GM19035 (cell line): ENCODE measurements around the gene IER5L.
A peak's percentile ranks its signal among the peaks of the same experiment; 100 is the strongest.

Source experiments
- ATAC-seq: cut with Tn5 transposase; IDR thresholded peaks from one replicate; pipeline ENCODE4 v1.9.1; 2021; ENCODE audit not compliant: unreplicated experiment

The IER5L gene

DNA sequence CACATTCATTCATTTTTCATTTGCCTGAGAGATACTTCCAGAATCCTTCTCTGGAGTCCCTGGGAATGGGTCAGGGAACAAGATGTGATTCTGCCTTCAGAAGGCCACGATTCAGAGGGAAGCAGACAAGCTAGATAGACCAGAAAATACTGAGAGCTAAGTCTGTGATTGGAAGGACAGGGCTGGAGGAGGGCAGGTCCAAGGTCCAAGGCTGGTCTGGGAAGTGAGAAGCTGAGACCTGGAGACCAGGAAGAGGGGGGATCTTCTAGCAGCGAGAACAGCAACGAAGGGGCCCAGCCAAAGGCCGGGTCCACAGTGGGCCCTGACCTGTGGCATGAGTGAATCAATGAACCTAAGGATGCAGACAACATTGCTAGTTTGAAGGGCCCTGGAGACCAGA lies 4.1 kb upstream of the IER5L start:
- ATAC-seq, result no peak

DNA sequence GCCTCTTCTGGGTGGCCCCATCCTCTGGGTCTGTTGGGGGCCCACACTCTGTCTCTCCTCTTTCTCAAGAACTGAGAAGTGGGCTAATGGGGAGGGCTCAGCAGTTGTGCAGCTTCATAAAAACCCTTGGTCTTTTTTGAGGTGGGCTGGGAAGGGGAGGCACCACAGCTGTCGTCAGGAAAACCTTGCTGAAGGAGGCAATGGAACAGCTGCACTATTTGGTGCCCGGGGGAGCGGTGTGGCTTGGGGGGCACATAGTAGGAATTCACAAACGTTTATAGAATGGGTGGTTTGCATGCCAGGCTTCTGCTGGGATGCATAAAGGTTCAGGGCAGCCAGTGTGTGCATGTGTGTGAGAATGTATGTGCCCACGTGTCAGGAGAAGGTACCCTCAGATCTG lies 3.2 kb upstream of the IER5L start:
- ATAC-seq, result no peak

DNA sequence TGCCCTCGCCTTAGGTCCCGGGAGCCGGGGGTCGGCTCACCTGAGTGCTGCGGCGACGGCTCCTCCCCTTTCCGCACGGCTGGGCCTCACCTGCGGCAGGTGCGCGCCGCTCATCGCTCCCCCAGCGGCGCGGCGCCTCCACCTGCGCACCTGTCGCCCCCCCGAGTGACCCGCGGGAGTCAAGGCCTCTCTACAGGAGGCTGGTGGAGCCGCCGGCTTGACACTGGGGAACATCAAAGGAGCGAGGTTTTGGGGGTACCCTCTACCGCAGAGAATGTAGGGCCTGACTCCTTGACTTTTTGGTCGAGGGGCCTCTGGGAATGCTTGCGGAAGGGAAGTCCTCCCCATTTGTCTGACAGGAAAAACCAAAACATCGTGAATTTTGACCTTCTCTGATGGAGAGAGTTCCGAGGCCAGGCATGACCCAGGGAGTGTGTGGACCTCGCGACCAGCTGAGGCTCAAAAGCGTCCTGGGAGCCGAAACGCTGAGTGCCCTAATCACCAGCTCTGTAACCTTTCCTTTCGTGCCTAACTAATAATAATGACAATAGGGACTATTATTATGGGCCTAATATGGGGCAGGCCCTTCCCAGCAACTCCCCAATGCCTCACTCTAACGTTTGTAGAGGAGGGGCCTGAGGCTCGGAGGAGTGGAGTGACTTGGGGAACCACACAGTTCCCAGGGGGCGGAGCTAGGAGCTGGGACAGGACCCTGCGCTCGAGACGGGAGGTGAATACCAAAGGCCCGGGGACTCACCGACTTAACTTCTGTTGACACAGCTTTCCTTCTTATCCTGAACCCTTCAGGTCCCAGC lies 714 bp upstream of the IER5L start:
- ATAC-seq, result no peak

DNA sequence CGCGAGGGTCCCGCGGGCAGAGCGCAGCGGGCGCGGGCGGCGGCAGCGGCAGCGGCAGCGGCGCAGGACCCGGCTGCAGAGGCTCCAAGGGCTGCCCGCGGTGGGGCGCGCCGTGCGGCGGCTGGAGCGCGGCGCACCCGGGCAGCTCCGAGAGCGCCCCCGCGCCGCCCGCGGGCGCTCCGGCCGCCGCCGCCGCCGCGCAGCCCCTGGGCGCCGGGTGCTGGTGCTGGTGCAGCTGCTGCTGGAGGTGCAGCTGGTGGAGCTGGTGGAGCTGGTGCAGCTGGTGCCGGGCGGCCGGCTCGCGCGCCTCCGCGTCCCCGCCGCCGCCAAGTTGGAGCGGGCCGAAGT lies 644 bp downstream of the IER5L start:
- peak; percentile 19 for ATAC-seq

GRCh38 chr9:129176701-129177442 lies 1.2 kb downstream of the IER5L start:
- ATAC-seq, result no peak

DNA sequence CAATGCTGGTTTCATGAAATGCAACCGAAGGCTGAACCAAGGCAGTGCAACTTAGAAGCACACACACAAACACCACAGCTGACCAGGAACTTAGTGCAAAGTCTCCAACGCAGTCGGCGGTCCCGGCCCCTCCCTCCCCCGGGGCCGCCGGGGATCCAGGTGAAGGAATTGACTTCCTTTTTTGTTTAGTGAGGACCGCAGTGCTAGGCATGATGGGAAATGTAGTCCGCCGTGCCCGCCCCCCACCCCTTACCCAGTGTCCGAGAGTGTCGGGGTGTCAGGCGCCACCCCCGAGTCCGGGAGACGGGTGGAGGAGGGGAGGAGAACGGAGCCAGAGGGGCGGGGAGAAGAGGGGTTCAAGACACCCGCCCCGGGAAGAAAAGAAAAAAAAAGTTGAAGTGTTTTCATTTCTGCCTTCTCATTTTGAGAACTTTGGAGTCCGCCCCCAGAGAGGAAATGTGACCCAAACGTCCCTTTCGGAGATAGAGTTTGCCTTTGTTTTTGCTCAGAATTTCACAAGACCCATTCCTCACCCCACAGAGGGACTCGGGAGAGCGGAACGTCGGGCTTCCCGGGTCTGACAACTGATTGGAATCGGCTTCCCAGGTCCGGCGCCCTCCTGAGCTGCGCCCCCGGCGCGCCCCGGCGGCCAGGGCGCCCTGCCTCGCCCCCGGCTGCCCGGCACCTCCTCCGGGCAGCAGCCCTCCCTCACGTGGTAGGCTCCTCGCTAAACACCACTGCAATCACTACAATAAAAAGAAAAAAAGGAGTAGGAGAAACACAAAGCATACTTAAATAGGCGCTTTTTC lies 2.0 kb downstream of the IER5L start:
- no peak for ATAC-seq

DNA sequence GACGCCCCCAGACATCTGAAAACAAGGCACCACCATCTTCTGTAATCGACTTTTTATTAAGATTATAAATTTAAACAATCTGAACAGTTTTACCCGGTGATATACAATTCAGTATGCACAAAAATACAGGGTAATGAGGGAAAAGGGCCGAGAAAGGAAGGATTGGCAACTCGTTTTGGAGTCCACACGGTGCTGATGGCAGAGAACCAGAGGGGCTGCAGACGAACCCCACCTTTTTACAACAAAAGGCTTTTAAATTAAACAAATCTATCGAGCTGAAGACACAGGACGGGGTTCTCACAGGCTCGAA lies 2.6 kb downstream of the IER5L start:
- ATAC-seq, result no peak

- ATAC-seq, result no peak
Observed at GRCh38 chr9:129174724-129175514, 3.1 kb downstream of the IER5L start.

DNA sequence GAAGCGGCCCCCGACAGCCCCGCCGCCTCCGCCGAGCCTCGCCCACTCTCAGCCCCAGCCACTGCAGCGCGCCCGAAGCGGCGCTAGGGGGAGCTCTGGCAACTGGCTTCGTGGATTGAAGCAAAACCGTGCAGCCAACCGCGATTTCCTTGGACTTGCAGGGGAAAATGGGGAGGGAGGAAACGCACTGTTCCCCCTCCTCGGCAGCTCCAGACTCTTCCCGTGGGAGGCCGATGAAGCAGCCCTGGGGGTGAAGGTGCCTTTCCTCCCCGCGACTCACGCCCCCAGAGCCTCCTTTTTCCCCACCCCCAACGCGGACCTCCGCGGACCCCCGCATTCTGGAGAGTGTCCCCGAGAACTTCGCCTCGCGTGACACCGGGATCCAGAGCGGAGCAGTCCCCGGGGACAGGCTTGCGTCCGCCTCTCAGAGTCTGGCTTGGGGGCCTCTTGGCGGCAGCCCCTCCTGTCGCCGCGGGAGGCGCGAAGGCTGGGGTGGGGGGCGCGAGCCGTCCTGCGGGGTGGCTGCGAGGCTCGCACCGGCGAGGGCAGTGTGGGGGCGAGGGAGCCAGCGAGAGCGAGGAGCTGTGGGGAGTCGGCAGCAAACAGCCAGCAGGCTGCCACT lies 3.8 kb downstream of the IER5L start:
- ATAC-seq, result no peak

DNA sequence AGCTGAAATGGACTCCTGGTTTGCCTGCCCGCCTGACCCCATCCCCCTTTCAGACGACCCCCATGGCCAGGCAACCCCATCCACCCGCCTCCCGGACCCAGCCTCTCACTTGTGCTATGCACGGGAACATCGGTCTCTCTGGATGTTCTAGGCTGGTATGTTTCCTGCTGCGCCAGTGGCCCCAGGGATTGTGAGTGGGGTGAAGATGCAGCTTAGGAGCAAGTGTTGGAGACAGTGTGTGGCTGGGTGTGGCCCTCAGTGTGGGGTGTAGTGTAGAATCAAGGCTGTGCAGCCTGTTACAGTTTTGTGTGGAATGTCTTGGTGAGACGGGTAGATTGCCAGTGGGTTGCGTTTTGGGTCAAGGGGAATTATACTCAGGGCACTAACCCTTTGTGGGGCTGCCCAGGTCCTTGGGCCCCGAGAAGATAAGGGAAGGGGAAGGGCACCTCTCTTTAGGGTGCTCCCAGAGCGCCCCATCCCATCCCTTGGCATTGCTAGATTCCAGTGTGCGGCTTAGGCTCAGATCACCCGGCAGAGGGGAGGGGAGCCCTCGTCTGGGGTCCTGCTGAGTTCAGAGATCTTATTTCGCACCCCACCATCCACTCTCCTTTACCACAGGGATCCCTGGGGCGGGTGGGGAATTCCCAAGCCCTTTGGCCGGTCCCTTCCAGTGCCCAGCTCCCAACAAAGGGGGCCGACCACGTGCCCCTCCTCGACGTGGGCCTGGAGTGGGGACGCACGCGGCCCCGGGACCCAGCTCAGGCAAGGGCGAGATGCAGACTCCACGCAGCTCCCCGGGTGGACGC lies 4.6 kb downstream of the IER5L start:
- no peak for ATAC-seq

DNA sequence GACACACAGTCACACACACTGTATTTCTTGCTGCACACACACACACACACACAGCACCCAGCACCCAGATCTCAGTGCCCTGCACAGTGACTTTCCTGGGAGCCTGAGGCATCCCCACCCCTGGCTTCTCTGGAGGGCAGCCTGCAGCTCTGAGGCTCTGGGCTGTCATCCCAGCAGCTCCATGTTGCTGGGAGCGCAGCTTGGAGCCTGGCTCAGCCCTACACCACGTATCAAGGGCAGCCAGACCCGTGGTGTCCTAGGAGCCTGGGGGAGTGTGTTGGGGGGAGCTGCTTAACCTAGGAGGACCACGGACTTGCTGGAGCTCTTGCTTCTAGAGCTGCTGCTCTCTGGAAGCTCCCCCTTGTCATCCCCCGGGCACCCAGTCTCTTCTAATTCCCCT lies 5.2 kb downstream of the IER5L start:
- no peak for ATAC-seq

DNA sequence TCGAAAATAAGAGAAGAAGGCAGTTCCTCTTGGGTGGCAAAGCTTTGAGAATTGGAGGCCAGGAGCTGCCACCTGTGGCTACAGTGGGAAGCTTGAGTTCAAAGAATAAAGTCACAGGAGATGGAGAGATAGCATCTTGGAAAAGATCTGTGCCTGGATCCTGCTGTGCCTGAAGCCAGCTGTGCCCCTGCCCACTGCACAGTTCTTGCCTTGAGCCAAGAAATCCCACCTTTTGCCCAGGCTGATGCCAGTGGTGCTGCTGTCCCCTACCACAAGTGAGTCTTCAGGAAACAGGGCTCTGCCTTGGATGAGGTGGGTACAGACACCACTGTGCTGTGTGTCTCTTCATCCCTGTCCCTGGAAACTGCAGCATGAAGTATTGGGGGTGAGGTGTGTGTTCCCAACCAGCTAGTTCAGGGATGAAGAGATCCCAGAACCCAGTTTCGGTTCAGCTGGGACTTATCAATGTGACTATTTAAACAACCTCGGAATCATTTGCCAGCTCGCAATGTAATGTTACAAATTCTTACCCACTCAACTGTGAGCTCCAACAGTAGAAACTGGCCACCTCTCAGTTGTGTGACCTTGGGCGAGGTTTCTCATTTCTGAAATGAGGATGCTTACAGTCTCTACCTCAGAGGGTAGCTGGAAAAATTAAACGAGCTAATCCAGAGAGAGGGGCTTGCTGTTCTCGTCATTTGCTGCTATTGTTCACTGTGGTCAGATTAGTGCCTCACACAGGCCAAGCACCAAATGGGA lies 5.9 kb downstream of the IER5L start:
- no peak for ATAC-seq

DNA sequence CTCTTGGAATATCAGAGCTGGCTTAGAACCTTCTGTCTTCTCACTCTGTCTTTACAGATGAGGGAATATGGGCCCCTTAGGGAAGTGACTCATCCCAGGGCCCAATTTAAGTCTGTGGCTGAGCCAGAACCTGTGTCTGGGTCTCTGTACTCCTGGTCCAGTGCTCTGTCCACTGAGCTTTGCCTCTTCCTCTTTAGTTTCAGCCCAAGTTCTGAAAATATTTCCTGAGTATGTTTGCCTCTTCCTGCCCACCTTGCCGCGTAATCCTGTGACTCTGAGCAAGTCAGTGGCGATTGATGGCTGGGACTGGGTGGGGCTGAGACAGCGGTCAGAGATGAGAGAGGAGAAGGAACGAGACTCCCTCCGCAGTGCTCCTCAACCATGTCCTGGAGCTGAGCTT lies 7.8 kb downstream of the IER5L start:
- ATAC-seq, result no peak

DNA sequence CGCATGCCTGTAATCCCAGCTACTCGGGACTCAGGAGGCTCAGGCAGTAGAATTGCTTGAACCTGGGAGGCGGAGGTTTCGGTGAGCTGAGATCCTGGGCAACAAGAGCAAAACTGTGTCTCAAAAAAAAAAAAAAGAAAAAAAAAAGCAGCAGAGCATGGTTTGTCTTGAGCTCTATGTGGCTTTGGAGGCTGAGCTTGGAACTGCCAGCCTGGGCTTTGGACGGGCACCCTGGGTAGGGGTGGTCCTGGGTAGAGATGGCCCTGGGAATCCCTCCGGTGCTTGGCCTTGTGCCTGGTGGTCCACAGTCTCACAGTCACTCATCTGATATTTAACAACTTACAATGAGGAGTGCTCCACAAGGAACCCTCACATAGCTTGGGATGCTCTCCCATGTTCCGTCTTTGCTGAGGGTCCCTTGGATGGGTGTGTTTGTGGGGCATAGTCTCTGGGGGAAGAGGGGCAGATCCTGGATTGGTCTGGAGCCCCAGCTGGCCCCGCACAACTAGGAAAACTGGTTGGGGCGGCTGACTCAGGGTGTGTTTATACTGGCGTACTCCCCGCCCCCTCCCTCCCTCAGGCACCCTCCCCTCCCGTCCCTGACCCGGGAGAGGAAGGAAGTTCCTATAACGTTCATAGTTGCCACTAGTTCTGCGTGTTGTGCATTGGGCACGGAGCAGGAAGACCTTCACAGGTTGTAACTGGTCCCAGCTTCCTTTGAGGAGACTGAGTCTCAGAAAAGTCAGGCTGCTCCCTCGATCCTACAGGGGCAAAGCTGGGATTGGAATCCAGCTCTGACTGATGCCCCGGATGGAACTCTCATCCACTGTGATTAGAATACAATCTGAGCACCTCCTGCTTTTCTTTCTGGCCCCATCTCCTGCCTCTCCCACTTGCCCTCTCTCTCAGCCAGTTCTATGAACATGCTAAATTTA lies 11.2 kb downstream of the IER5L start:
- no peak for ATAC-seq

GRCh38 chr9:129165198-129165597 lies 12.9 kb downstream of the IER5L start:
- no peak for ATAC-seq

DNA sequence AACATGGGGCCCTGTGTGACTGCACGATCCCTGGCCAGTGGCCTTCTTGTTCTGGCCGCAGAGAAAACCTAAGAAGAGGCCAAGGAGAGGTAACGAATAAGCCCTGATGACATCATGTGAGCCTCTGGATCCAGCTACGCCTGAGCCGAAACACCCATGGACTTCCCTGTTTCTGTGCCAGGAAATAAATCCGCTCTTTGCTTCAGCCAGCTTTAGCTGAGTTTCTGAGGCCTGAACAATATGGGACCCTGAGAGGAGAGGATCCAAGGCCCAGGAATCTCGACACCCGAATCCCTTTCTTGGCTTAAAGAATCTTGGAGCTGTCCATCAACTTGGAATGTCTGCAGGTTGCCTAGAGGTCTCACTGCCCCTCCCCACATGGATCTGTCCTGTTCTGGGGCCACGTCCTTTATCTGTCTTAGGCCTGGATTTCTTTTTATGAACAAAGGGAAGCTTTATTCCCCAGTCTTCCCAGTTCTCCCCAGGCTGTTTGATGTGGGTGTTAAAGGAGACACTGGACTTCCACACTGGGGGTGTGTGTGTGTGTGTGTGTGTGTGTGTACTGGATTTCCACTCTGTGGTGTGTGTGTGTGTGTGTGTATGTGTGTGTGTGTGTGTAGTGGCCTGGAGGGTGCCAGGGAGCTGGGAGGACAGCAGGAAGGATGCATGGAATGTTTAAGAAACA lies 13.7 kb downstream of the IER5L start:
- ATAC-seq, result no peak

GRCh38 chr9:129163753-129164152 lies 14.3 kb downstream of the IER5L start:
- ATAC-seq, result no peak
